Osteoblast (primary cell): ENCODE results near the gene MDFIC. TPM values are rescaled to one million over a fixed set of nuclear protein-coding genes. Genes with fewer than 3 reads are reported as not detected.
A peak's percentile ranks its signal among the peaks of the same experiment; 100 is the strongest.

Experiments
- DNase-seq: peaks from one replicate; pipeline ENCODE4 v3.0.0; 2011; ENCODE audit warnings: low spot score, mixed read lengths; ENCODE audit not compliant: insufficient read length; ENCODE audit errors: missing footprints
- H2AFZ ChIP-seq: 2 replicates; pipeline ENCODE4 v1.6.0; 2011; ENCODE audit warnings: mild to moderate bottlenecking, low read length
- H3K27ac ChIP-seq: 2 replicates; pipeline ENCODE4 v1.5.1; 2011; ENCODE audit warnings: mild to moderate bottlenecking, low read depth, low read length, moderate library complexity
- H3K27me3 ChIP-seq: 2 replicates; pipeline ENCODE4 v1.6.0; 2012; ENCODE audit warnings: mild to moderate bottlenecking, control low read depth, inconsistent platforms, low read length, moderate library complexity; ENCODE audit not compliant: insufficient read depth
- H3K36me3 ChIP-seq: 2 replicates; pipeline ENCODE4 v1.5.1; 2011; ENCODE audit warnings: mild to moderate bottlenecking, low read length, control low read depth, moderate library complexity; ENCODE audit not compliant: insufficient read depth
- H3K4me1 ChIP-seq: 2 replicates; pipeline ENCODE4 v1.5.1; 2011; ENCODE audit warnings: mild to moderate bottlenecking, low read length, control low read depth, moderate library complexity; ENCODE audit not compliant: insufficient read depth
- H3K4me2 ChIP-seq: 2 replicates; pipeline ENCODE4 v1.6.0; 2011; ENCODE audit warnings: mild to moderate bottlenecking, low read length; ENCODE audit not compliant: insufficient read depth
- H3K4me3 ChIP-seq: fragments of 200-600 bp; sonication (generic); 3 replicates; pipeline ENCODE4 v1.5.1; 2012; ENCODE audit warnings: mild to moderate bottlenecking, low read length, inconsistent platforms; ENCODE audit not compliant: insufficient read depth
- H3K79me2 ChIP-seq: 2 replicates; pipeline ENCODE4 v1.6.0; 2012; ENCODE audit warnings: mild to moderate bottlenecking, low read length, control low read depth, inconsistent platforms; ENCODE audit not compliant: insufficient read depth
- H3K9me3 ChIP-seq: 2 replicates; pipeline ENCODE4 v1.5.1; 2011; ENCODE audit warnings: low read depth, low read length, control low read depth
- H4K20me1 ChIP-seq: 2 replicates; pipeline ENCODE4 v1.6.0; 2012; ENCODE audit warnings: mild to moderate bottlenecking, low read length, control low read depth; ENCODE audit not compliant: insufficient read depth
- total RNA-seq: library from RNA; depleted of rRNA; stranded (reverse); fragments of >200 nt; gene quantifications from 2 replicates; pipeline ENCODE4 v1.2.3, GENCODE V29; 2012
- TF ChIP-seq, protein P1 (sequence below): IDR thresholded peaks from 2 replicates; pipeline ENCODE4 v1.5.1; 2011; ENCODE audit warnings: mild to moderate bottlenecking, low read depth, low read length, moderate library complexity; ENCODE audit errors: extremely low read depth

MDFIC gene
- total RNA-seq, 1 donor: 68.8 TPM

DNA sequence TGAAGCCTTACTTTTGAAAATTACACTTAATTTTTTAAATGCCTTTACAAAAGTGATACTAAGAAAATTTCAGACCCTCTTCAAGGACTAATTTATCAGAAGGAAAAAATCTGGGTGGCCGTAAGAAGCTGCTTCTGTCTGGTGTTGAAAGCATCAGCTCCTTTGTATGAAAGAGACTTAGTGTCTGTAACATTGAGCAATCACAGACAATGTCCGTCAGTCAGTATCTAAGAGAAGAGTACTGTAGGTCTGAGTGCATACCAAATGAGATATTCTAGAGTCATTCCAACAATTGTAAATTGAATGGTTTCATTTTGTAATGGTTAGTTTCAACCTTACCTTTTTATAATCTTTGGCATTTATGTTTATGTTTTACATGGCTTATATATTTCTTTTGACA, 11.1 kb upstream of the MDFIC start:
- TF ChIP-seq, protein P1, sequence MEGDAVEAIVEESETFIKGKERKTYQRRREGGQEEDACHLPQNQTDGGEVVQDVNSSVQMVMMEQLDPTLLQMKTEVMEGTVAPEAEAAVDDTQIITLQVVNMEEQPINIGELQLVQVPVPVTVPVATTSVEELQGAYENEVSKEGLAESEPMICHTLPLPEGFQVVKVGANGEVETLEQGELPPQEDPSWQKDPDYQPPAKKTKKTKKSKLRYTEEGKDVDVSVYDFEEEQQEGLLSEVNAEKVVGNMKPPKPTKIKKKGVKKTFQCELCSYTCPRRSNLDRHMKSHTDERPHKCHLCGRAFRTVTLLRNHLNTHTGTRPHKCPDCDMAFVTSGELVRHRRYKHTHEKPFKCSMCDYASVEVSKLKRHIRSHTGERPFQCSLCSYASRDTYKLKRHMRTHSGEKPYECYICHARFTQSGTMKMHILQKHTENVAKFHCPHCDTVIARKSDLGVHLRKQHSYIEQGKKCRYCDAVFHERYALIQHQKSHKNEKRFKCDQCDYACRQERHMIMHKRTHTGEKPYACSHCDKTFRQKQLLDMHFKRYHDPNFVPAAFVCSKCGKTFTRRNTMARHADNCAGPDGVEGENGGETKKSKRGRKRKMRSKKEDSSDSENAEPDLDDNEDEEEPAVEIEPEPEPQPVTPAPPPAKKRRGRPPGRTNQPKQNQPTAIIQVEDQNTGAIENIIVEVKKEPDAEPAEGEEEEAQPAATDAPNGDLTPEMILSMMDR: no peak
- H3K4me2 ChIP-seq: no peak overlapping the region
- H3K4me3 ChIP-seq: no peak overlapping the region
- no peaks in the 10 kb centered on the region for H3K27me3 ChIP-seq
- no peak overlapping the region for H3K27ac ChIP-seq
- no peaks in the 10 kb centered on the region for H3K9me3 ChIP-seq
- H4K20me1 ChIP-seq: no peaks in the 10 kb centered on the region
- DNase-seq: no peak
- no peaks in the 10 kb centered on the region for H3K79me2 ChIP-seq
- H2AFZ ChIP-seq: peak overlapping the region; percentile 22
- no peaks in the 10 kb centered on the region for H3K36me3 ChIP-seq
- no peaks in the 10 kb centered on the region for H3K4me1 ChIP-seq

DNA sequence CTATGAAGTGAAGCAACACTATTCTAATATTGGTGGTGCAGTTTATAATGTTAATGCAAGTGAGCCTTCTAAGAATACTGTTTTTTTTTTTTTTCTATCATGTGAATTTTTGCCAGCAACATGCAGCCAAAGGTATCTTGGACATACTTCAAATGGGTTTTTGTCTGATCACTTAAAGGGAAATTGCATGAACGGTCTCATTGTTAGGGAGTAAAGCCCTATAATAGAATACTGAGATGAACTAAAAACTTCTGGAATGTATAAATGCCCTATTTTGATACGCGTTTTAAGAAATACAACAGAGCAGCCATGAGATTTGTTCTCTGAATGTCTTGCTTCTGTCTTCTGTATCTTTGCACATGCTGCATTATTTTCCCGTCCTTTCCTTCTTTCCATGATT, 10.5 kb upstream of the MDFIC start:
- no peak for DNase-seq
- Histone ChIP-seq H3K36me3 (no peaks in the 10 kb centered on the region), H4K20me1 (no peaks in the 10 kb centered on the region), H2AFZ (no peak overlapping the region), H3K79me2 (no peaks in the 10 kb centered on the region), H3K27ac (no peak overlapping the region), H3K27me3 (no peaks in the 10 kb centered on the region), H3K4me3 (no peak overlapping the region), H3K9me3 (no peaks in the 10 kb centered on the region), H3K4me1 (no peaks in the 10 kb centered on the region), H3K4me2 (no peak overlapping the region)
- TF ChIP-seq, protein P1: no peak

DNA sequence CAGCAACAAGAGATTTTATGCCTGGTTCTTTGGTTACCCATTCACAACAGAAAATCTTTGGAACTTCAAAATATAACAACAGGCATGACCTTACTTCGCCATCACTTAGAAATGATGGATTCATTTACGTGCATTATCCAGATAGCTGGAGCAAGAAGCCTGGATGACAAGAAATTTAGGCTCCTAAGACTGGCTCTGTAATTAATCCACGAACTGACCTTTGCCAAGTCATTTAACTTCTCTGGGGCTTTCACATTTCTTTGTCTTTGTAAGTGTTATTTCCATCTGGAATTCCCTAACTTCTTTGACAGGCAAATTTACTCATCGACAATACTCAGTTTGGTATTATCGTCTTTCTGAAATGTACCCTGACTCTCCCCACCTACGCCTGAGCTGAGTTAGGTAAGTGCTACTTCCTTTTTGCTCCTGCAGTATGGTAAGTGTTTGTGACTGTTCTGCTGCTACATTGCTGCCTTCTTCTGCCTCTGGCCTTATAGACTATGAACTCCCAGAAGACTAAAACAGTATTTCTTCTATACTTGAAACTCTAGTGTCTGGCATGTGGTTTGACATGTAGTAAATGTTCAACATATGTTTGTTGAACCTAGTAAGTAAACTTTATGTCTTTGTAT, 5.5 kb upstream of the MDFIC start:
- H3K36me3 ChIP-seq: no peaks in the 10 kb centered on the region
- no peak overlapping the region for H3K4me3 ChIP-seq
- H3K4me1 ChIP-seq: no peaks in the 10 kb centered on the region
- H3K4me2 ChIP-seq: no peak overlapping the region
- H2AFZ ChIP-seq: no peak overlapping the region
- H3K27me3 ChIP-seq: no peaks in the 10 kb centered on the region
- no peaks in the 10 kb centered on the region for H4K20me1 ChIP-seq
- no peaks in the 10 kb centered on the region for H3K79me2 ChIP-seq
- no peak for DNase-seq
- H3K9me3 ChIP-seq: no peaks in the 10 kb centered on the region
- TF ChIP-seq, protein P1: no peak
- no peak overlapping the region for H3K27ac ChIP-seq

DNA sequence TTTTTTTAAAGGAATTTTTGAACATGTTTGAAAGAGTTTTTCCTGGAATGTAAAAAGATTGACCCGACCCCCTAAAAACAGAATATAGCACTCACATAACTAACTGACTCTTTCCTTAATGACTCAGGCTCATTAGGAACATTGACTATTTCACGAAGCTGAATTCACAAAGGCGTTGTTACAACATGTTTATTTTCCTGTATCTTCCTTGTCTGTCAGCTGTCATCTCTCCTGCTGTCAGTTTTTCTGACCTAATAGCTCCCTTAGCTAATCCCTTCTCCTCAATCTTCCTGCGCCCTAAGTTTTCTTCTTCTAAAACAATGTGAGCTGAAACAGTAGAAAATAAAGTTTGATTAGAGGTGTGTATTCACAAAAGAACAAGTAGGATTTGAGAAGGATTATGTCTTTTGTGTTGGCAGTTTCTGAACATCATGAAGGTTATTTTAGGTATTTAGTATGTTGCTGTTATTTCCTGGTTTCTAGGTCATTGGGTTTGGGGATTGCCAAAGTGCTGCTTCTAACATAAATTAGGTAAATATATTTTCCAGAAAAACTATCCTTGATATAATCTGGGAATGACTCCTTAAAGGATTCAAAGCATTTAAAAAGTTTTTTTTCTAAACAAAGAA, 4.6 kb upstream of the MDFIC start:
- H3K36me3 ChIP-seq: no peaks in the 10 kb centered on the region
- no peak overlapping the region for H3K4me3 ChIP-seq
- no peak for DNase-seq
- TF ChIP-seq, protein P1: no peak
- H3K27ac ChIP-seq: no peak overlapping the region
- no peaks in the 10 kb centered on the region for H3K27me3 ChIP-seq
- no peak overlapping the region for H2AFZ ChIP-seq
- no peaks in the 10 kb centered on the region for H3K4me1 ChIP-seq
- no peaks in the 10 kb centered on the region for H3K79me2 ChIP-seq
- no peak overlapping the region for H3K4me2 ChIP-seq
- no peaks in the 10 kb centered on the region for H3K9me3 ChIP-seq
- no peaks in the 10 kb centered on the region for H4K20me1 ChIP-seq
